ENCODE data around the gene SUMO3. TPM values are rescaled to one million over a fixed set of nuclear protein-coding genes. Genes with fewer than 3 reads are reported as not detected.

SUMO3 gene
- total RNA-seq = 72.8 and 74.5 TPM in 2 replicates

- DNase-seq (ENCODE audit: low read depth) = no peak
Observed at GRCh38 chr21:44817914-44818639, at the start of gene SUMO3. Gene SUMO3, minus strand, starts transcription at chr21:44818062. Its CDS starts 94 bp downstream, at chr21:44817968.

- no peak for DNase-seq (ENCODE audit: low read depth)
Observed at GRCh38 chr21:44867464-44867863, 49.6 kb upstream of the SUMO3 start.

- DNase-seq (ENCODE audit: low read depth) = peak; percentile 56
Observed at GRCh38 chr21:44866780-44867179, 48.9 kb upstream of the SUMO3 start.

GRCh38 chr21:44865561-44866280 is 47.9 kb upstream of the SUMO3 start:
- DNase-seq (ENCODE audit: low read depth) = peak; percentile 60

GRCh38 chr21:44862869-44863685 is 45.2 kb upstream of the SUMO3 start:
- DNase-seq (ENCODE audit: low read depth) = no peak

- DNase-seq (ENCODE audit: low read depth) = no peak
Observed at GRCh38 chr21:44858791-44859190, 40.9 kb upstream of the SUMO3 start.

- no peak for DNase-seq (ENCODE audit: low read depth)
Observed at GRCh38 chr21:44858291-44858690, 40.4 kb upstream of the SUMO3 start.

- no peak for DNase-seq (ENCODE audit: low read depth)
Observed at GRCh38 chr21:44857127-44857892, 39.4 kb upstream of the SUMO3 start.

- DNase-seq (ENCODE audit: low read depth) = no peak
Observed at GRCh38 chr21:44856131-44856530, 38.3 kb upstream of the SUMO3 start.

GRCh38 chr21:44855572-44855971 is 37.7 kb upstream of the SUMO3 start:
- no peak for DNase-seq (ENCODE audit: low read depth)

GRCh38 chr21:44854664-44855446 is 37.0 kb upstream of the SUMO3 start:
- no peak for DNase-seq (ENCODE audit: low read depth)

- no peak for DNase-seq (ENCODE audit: low read depth)
Observed at GRCh38 chr21:44854391-44854663, 36.5 kb upstream of the SUMO3 start.

- no peak for DNase-seq (ENCODE audit: low read depth)
Observed at GRCh38 chr21:44853601-44854390, 35.9 kb upstream of the SUMO3 start.

GRCh38 chr21:44850905-44851657 is 33.2 kb upstream of the SUMO3 start:
- DNase-seq (ENCODE audit: low read depth) = no peak

- DNase-seq (ENCODE audit: low read depth) = no peak
Observed at GRCh38 chr21:44850208-44850800, 32.4 kb upstream of the SUMO3 start.

GRCh38 chr21:44849616-44850130 is 31.8 kb upstream of the SUMO3 start:
- no peak for DNase-seq (ENCODE audit: low read depth)

- no peak for DNase-seq (ENCODE audit: low read depth)
Observed at GRCh38 chr21:44848821-44849521, 31.1 kb upstream of the SUMO3 start.
